AG04450 (cell line): ENCODE data around the gene PPIF. TPM values are rescaled to one million over a fixed set of nuclear protein-coding genes. Genes with fewer than 3 reads are reported as not detected.

Source experiments
- CTCF ChIA-PET: fragments of 300-600, 350-600 bp; formaldehyde crosslinking; extraction: SDS; loops from one replicate; lab custom pipeline; 2022; ENCODE audit warnings: antibody characterized with exemption, inconsistent platforms; lab: Charles Lee
- POLR2A ChIA-PET: fragments of 350-600 bp; formaldehyde crosslinking; extraction: SDS; loops from one replicate; lab custom pipeline; 2021; ENCODE audit warnings: antibody characterized with exemption, inconsistent platforms; lab: Yijun Ruan, JAX
- DNase-seq: peaks from one replicate; pipeline ENCODE4 v3.0.0-alpha.2; 2011; ENCODE audit warnings: low read depth, low spot score
- H3K27ac ChIP-seq: one replicate; pipeline ENCODE4 v1.5.1; 2012; ENCODE audit warnings: low read depth, low read length, control low read depth
- H3K27me3 ChIP-seq: one replicate; pipeline ENCODE4 v1.6.0; 2012; ENCODE audit warnings: low read length; ENCODE audit not compliant: control insufficient read depth, insufficient read depth
- H3K4me3 ChIP-seq: 2 replicates; pipeline ENCODE4 v1.5.1; 2011; ENCODE audit warnings: mild to moderate bottlenecking, low read depth, low read length, control low read depth
- H3K9me3 ChIP-seq: 2 replicates; pipeline ENCODE4 v1.5.1; 2012; ENCODE audit warnings: low read length; ENCODE audit not compliant: control insufficient read depth, insufficient read depth
- CTCF ChIP-seq: IDR thresholded peaks from 2 replicates; pipeline ENCODE4 v1.5.1; 2011; ENCODE audit warnings: low read depth, low read length, control low read depth, inconsistent platforms
- polyA plus RNA-seq: library from polyadenylated mRNA; depleted of rRNA; stranded (reverse); fragments of >200 nt; gene quantifications from 2 replicates; pipeline ENCODE4 v1.2.3, GENCODE V29; 2011

PPIF gene
- polyA plus RNA-seq, 1 experiment, result 68.6 TPM

- no peaks in the 10 kb centered on the region for H3K9me3 ChIP-seq
- no peaks in the 10 kb centered on the region for H3K27me3 ChIP-seq
- H3K27ac ChIP-seq, result no peak overlapping the region
- TF ChIP-seq CTCF, result no peak
- no peak overlapping the region for H3K4me3 ChIP-seq
- no peak for DNase-seq
- ChIA-PET POLR2A (interaction anchor here (1.3 kb wide), 1 partner anchor 23 kb away, joined by 5 read pairs; no protein-coding TSS in a partner anchor), CTCF (interaction anchor here (0.9 to 3.9 kb wide), 6 partner anchors 12 to 231 kb away, joined by 3 to 42 read pairs (median 12); no protein-coding TSS in a partner anchor)
These were observed 28.9 kb downstream of the PPIF start for GRCh38 chr10:79376078-79376628.

- H3K27me3 ChIP-seq, result no peaks in the 10 kb centered on the region
- H3K4me3 ChIP-seq, result no peak overlapping the region
- no peak for DNase-seq
- ChIA-PET CTCF (interaction anchor here (3.9 kb wide), 1 partner anchor 92 kb away, joined by 28 read pairs; no protein-coding TSS in a partner anchor), POLR2A (no interaction called here)
- H3K9me3 ChIP-seq, result no peaks in the 10 kb centered on the region
- TF ChIP-seq CTCF, result no peak
- no peak overlapping the region for H3K27ac ChIP-seq
These were observed 29.7 kb downstream of the PPIF start for GRCh38 chr10:79376751-79377556.

GRCh38 chr10:79377557-79378382, 30.5 kb downstream of the PPIF start:
- H3K4me3 ChIP-seq, result no peak overlapping the region
- H3K27me3 ChIP-seq, result no peaks in the 10 kb centered on the region
- POLR2A ChIA-PET, result no interaction called here
- CTCF ChIA-PET, result no interaction called here
- no peak for DNase-seq
- no peaks in the 10 kb centered on the region; the same call in 1 of the 2 replicates for H3K9me3 ChIP-seq
- H3K27ac ChIP-seq, result no peak overlapping the region
- no peak for TF ChIP-seq CTCF

GRCh38 chr10:79378383-79378646, 31.0 kb downstream of the PPIF start:
- no peaks in the 10 kb centered on the region for H3K27me3 ChIP-seq
- H3K4me3 ChIP-seq, result no peak overlapping the region
- H3K27ac ChIP-seq, result no peak overlapping the region
- no peaks in the 10 kb centered on the region; the same call in 1 of the 2 replicates for H3K9me3 ChIP-seq
- ChIA-PET CTCF (no interaction called here), POLR2A (no interaction called here)
- TF ChIP-seq CTCF, result no peak
- no peak for DNase-seq
